ENCODE results near the gene PNP. TPM values are rescaled to one million over a fixed set of nuclear protein-coding genes. Genes with fewer than 3 reads are reported as not detected.
A peak's percentile ranks its signal among the peaks of the same experiment; 100 is the strongest.

Gene PNP
- total RNA-seq, 3 donors from 2014 or later, result 38.8 to 74.8 (median 72.8) TPM

GRCh38 chr14:20456971-20457370, 12.2 kb upstream of the PNP start:
- ATAC-seq (no peak), DNase-seq (peak in 2 of 3 donors; percentile 29 to 37)
- H3K36me3 ChIP-seq (ENCODE audit: low read depth), result peaks cover 13% of the 10 kb centered on the region
- intact Hi-C loops (cut with DNase I, micrococcal nuclease), result no loop called here
- no peaks in the 10 kb centered on the region for H3K9me3 ChIP-seq
- peaks cover 32% of the 10 kb centered on the region for H3K4me1 ChIP-seq (ENCODE audit: low read depth)
- no peak overlapping the region for H3K4me3 ChIP-seq
- no peak for TF ChIP-seq CTCF (IDR thresholded peaks at IDR 0.05)

GRCh38 chr14:20458031-20458789, 11.0 kb upstream of the PNP start:
- intact Hi-C loops (cut with DNase I, micrococcal nuclease), result no loop called here
- Histone ChIP-seq H3K9me3 (no peaks in the 10 kb centered on the region), H3K36me3 (ENCODE audit: low read depth) (peaks cover 13% of the 10 kb centered on the region), H3K4me3 (no peak overlapping the region), H3K4me1 (ENCODE audit: low read depth) (peaks cover 34% of the 10 kb centered on the region)
- DNase-seq (no peak), ATAC-seq (no peak)
- no peak for TF ChIP-seq CTCF (IDR thresholded peaks at IDR 0.05)

- Histone ChIP-seq H3K9me3 (no peaks in the 10 kb centered on the region), H3K4me1 (ENCODE audit: low read depth) (peaks cover 24% of the 10 kb centered on the region), H3K4me3 (peak overlapping the region; percentile 79), H3K36me3 (ENCODE audit: low read depth) (peaks cover 13% of the 10 kb centered on the region)
- DNase-seq (peak; percentile 79 to 90 (median 86)), ATAC-seq (peak; percentile 63)
- no peak for TF ChIP-seq CTCF (IDR thresholded peaks at IDR 0.05)
- intact Hi-C loops (cut with DNase I, micrococcal nuclease), result loop anchor here in 1 of 2 donors (5.0 kb wide), 1 partner anchor 43 kb away; no protein-coding TSS in a partner anchor
Measured at GRCh38 chr14:20460458-20461224, 8.6 kb upstream of the PNP start.

- intact Hi-C loops (cut with DNase I, micrococcal nuclease), result loop anchor here in 1 of 2 donors (5.0 kb wide), 1 partner anchor 44 kb away; no protein-coding TSS in a partner anchor
- ATAC-seq (peak; percentile 94), DNase-seq (peak; percentile 98 to 100 (median 99))
- H3K9me3 ChIP-seq, result no peaks in the 10 kb centered on the region
- peaks cover 13% of the 10 kb centered on the region for H3K36me3 ChIP-seq (ENCODE audit: low read depth)
- no peak for TF ChIP-seq CTCF (IDR thresholded peaks at IDR 0.05)
- peaks cover 16% of the 10 kb centered on the region for H3K4me1 ChIP-seq (ENCODE audit: low read depth)
- H3K4me3 ChIP-seq, result peak within 1 kb of the TSS; percentile 79
Measured at GRCh38 chr14:20461225-20462141, 7.7 kb upstream of the PNP start, which contains the start of gene PIP4P1. Gene PIP4P1 (minus strand): TSS chr14:20461434. CDS start chr14:20461325, 109 bp downstream.

- Histone ChIP-seq H3K36me3 (ENCODE audit: low read depth) (no peaks in the 10 kb centered on the region), H3K9me3 (no peaks in the 10 kb centered on the region), H3K4me1 (ENCODE audit: low read depth) (peaks cover 24% of the 10 kb centered on the region), H3K4me3 (peak overlapping the region; percentile 60)
- ATAC-seq, result no peak
- TF ChIP-seq CTCF (IDR thresholded peaks at IDR 0.05), result no peak
- peak in 1 of 3 donors; percentile 67 for DNase-seq
- intact Hi-C loops (cut with DNase I, micrococcal nuclease), result no loop called here
Measured at GRCh38 chr14:20468764-20469241, 403 bp upstream of the PNP start.
